ENCODE results near the gene ZNF777.

The ZNF777 gene

DNA sequence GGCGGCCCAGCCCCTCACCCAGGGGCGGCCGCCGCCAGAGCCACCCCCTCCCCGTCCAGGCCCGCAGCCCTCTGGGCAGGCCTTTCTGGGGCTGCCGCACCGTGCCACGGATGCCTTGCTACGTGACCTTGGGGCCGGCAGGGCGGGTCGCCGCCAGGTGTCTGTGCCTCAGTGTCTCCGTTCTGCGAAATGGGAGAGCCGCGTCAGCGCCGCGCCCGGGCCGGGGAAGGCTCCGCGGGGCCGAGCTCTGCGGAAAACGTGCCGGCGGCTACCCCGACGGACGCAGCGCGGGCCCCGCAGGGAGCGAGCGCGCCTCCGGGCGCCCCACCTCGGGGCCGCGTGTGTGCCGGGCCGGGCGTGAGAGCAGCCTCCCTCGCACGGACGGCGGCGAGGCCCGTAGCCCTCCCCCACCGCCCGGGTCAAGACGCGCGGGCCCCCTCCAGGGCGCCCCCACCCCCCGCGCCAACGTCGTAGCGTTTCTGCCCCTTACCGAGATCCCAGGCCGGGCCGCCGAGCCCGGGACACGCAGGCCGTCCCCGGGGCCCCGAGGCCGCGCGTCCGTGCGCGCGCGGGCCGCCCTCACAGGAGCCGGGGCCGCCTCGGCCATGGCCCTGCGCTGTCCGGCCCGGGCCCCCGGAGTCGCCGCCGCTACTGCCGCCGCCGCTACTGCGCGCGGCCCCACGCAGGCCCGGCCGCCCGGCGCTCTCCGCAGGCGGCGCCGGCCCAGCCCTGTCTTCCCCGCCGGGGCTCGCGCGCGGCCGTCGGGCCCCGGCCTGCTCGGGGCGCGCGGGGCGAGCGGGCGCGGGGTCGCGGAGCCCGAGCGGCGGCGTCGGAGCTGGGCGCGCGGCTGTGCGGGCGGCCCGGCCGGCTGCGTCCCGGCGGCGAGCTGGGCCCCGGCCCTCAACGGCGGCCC lies 1.1 kb downstream of the ZNF777 start:
- Histone ChIP-seq H3K36me3 (peaks cover 22 to 34% (median 24%) of the 10 kb centered on the region in 11 experiments), H3K27me3 (no peaks in the 10 kb centered on the region), H3K4me1 (peaks cover 19 to 32% (median 28%) of the 10 kb centered on the region in 10 experiments), H3K4me2 (peak overlapping the region; percentile 76 to 96 (median 89)), H4K20me1 (peaks cover 10 to 49% (median 41%) of the 10 kb centered on the region in 11 experiments; a peak in 20 of 22 replicates), H3K27ac (peak overlapping the region; percentile 76 to 90 (median 85)), H3K4me3 (peak overlapping the region; percentile 70 to 91 (median 86)), H3K9me3 (replicated peaks in 1 of 11) (no peaks in the 10 kb centered on the region), H3K9ac (peak overlapping the region; percentile 82 to 96 (median 91))
- TF ChIP-seq Cebpa-rat (IDR thresholded peaks at IDR 0.05), result no peak

- Histone ChIP-seq H4K20me1 (peaks cover 10 to 56% (median 42%) of the 10 kb centered on the region in 11 experiments; a peak in 20 of 22 replicates), H3K4me1 (peaks cover 19 to 32% (median 28%) of the 10 kb centered on the region in 10 experiments), H3K4me3 (peak overlapping the region; percentile 70 to 91 (median 86)), H3K9me3 (replicated peaks in 1 of 11) (no peaks in the 10 kb centered on the region), H3K36me3 (peaks cover 28 to 40% (median 30%) of the 10 kb centered on the region in 11 experiments), H3K4me2 (peak overlapping the region; percentile 76 to 96 (median 89)), H3K9ac (peak overlapping the region; percentile 82 to 96 (median 91)), H3K27me3 (no peaks in the 10 kb centered on the region), H3K27ac (peak overlapping the region in 10 of 11 experiments; percentile 76 to 90 (median 84); a peak in 20 of 22 replicates)
- TF ChIP-seq Cebpa-rat (IDR thresholded peaks at IDR 0.05), result no peak
These were observed 1.7 kb downstream of the ZNF777 start for GRCh38 chr7:149459201-149459539.

DNA sequence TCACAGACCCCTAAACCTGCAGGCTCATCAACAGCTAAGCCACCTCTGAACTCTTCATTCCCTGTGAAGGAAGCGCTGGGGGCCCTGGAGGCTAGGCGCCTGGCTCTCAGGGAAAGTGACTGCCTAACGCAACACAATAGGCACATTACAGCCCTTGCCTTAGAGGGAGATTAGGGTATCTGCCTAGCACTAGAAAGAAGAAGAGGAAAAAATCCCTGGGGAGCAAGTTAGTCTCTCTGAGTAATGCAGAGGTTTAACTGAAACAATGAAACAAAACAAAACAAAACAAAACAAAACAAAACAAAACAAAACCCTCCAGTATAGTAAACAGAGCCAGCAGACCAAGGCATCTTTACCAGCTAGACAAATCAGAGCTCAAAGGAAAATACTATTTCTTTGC lies 2.6 kb downstream of the ZNF777 start:
- Histone ChIP-seq H3K27ac (no peak overlapping the region), H3K4me3 (no peak overlapping the region), H3K4me1 (peaks cover 19 to 32% (median 28%) of the 10 kb centered on the region in 10 experiments), H3K27me3 (no peaks in the 10 kb centered on the region), H3K9ac (peak overlapping the region in 10 of 11 experiments; percentile 3 to 96 (median 92); a peak in 8 of 22 replicates), H3K4me2 (peak overlapping the region; percentile 76 to 96 (median 89)), H3K9me3 (replicated peaks in 1 of 11) (no peaks in the 10 kb centered on the region), H4K20me1 (peaks cover 10 to 63% (median 51%) of the 10 kb centered on the region in 11 experiments; a peak in 21 of 22 replicates), H3K36me3 (peaks cover 37 to 49% (median 39%) of the 10 kb centered on the region in 11 experiments)
- TF ChIP-seq Cebpa-rat (IDR thresholded peaks at IDR 0.05), result no peak

DNA sequence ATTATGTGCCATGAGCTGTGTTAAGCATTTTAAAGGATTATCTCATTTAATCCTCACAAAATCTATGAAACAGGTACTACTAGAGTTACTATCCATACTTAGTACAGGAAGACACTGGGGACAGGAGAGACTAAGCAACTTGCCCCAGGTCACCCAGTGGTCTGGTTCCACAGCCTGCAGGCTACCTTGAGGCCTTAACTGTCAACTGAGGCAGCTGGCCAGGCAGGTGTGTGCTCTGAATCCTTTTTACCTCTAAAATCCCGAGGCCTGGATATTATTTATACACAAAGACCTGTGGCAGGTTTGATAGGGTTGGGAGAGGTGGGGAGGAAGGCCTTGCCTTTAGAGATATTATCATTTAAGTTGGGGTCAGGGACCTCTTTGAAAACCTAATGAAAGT lies 3.1 kb downstream of the ZNF777 start:
- H3K9me3 ChIP-seq (replicated peaks in 1 of 11), result no peaks in the 10 kb centered on the region
- H3K4me2 ChIP-seq, result peak overlapping the region in 10 of 11 experiments; percentile 76 to 96 (median 87); a peak in 8 of 22 replicates
- H3K27ac ChIP-seq, result no peak overlapping the region
- TF ChIP-seq Cebpa-rat (IDR thresholded peaks at IDR 0.05), result no peak
- H3K9ac ChIP-seq, result peak overlapping the region in 6 of 11 experiments; percentile 3 to 96 (median 94); a peak in 2 of 22 replicates
- no peaks in the 10 kb centered on the region for H3K27me3 ChIP-seq
- peaks cover 10 to 66% (median 53%) of the 10 kb centered on the region in 11 experiments; a peak in 21 of 22 replicates for H4K20me1 ChIP-seq
- peaks cover 19 to 32% (median 28%) of the 10 kb centered on the region in 10 experiments for H3K4me1 ChIP-seq
- no peak overlapping the region for H3K4me3 ChIP-seq
- peaks cover 41 to 52% (median 44%) of the 10 kb centered on the region in 11 experiments for H3K36me3 ChIP-seq

DNA sequence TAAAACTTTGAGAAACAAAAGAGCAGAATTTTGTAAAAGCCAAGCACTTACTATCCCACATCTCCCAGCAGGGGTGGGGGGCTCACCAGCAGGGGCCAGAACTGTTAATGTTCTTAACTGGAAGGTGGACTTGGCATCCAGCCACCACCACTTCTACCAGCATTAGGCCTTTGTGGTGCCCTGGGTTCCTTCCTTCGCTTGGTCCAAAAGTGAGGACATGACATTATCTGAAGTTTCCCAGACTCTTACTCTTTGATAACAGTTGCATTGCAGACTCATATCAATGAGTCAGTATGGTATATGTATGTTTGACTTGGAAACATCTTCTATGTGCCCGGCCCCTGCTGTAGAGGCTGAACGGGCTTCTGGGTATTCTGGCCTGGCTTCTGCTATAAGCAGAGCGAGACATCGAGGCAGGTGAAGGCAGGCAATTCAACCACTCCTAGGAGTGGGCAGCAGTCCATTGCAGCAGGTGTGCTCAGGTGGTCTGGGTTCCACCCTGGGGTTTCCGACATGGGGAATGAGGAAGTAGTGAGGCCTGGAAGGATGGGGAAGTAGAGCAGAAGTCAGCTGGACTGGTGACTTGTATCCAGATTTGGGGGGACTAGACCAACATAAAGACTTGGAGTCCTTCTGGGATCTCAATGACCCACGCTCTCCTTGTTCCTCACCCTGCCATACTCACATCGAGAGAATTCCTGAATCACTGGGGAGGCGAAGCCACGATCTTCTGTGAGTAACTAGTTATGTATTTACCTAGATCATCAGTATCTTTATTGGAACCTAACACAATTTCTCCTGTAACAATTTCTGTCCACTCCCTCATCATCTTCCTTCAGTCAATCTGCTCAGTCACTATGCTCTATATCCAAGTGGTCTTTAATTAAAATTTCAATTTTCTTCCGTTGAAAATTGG lies 4.1 kb downstream of the ZNF777 start:
- H3K27me3 ChIP-seq, result no peaks in the 10 kb centered on the region
- TF ChIP-seq Cebpa-rat (IDR thresholded peaks at IDR 0.05), result no peak
- peaks cover 10 to 74% (median 58%) of the 10 kb centered on the region in 11 experiments; a peak in 21 of 22 replicates for H4K20me1 ChIP-seq
- H3K4me2 ChIP-seq, result peak overlapping the region in 1 of 11 experiments; percentile 35; a peak in 2 of 22 replicates
- H3K4me1 ChIP-seq, result peaks cover 19 to 32% (median 28%) of the 10 kb centered on the region in 10 experiments
- no peaks in the 10 kb centered on the region for H3K9me3 ChIP-seq (replicated peaks in 1 of 11)
- H3K4me3 ChIP-seq, result no peak overlapping the region
- H3K27ac ChIP-seq, result no peak overlapping the region
- peaks cover 45 to 61% (median 52%) of the 10 kb centered on the region in 11 experiments for H3K36me3 ChIP-seq
- H3K9ac ChIP-seq, result no peak overlapping the region

- Histone ChIP-seq H3K9me3 (replicated peaks in 1 of 11) (no peaks in the 10 kb centered on the region), H3K36me3 (peaks cover 58 to 75% (median 66%) of the 10 kb centered on the region in 11 experiments), H3K4me3 (no peak overlapping the region), H3K27ac (no peak overlapping the region), H3K4me1 (peaks cover 17 to 31% (median 21%) of the 10 kb centered on the region in 10 experiments), H3K9ac (no peak overlapping the region), H4K20me1 (peaks cover 10 to 77% (median 58%) of the 10 kb centered on the region in 11 experiments; a peak in 21 of 22 replicates), H3K27me3 (no peaks in the 10 kb centered on the region), H3K4me2 (no peak overlapping the region)
- no peak for TF ChIP-seq Cebpa-rat (IDR thresholded peaks at IDR 0.05)
These were observed 5.5 kb downstream of the ZNF777 start for GRCh38 chr7:149455175-149455950.

DNA sequence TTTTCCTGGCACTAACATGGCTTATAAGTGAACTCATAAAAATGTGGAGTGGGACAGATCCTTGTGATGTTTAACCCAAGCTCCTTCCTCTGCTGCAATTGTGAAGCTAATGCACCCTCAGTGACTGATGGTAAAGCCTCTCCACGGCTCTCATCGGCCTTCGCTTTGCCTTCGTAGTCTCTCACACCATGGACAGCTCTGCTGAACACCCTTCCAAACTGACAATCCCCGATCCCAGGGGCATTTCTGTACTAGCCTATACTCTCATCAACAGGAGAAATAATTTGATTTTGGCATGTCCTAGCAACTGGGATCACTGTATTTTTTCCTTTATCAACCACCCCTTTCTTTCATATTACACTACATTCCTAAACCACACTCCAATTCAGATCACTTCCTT lies 6.1 kb downstream of the ZNF777 start:
- Histone ChIP-seq H3K4me2 (no peak overlapping the region), H3K4me3 (no peak overlapping the region), H3K27ac (no peak overlapping the region), H3K27me3 (no peaks in the 10 kb centered on the region), H3K4me1 (peaks cover 17 to 31% (median 21%) of the 10 kb centered on the region in 10 experiments), H3K9ac (no peak overlapping the region), H4K20me1 (peaks cover 10 to 81% (median 58%) of the 10 kb centered on the region in 11 experiments; a peak in 21 of 22 replicates), H3K36me3 (peaks cover 64 to 81% (median 72%) of the 10 kb centered on the region in 11 experiments), H3K9me3 (replicated peaks in 1 of 11) (no peaks in the 10 kb centered on the region)
- TF ChIP-seq Cebpa-rat (IDR thresholded peaks at IDR 0.05), result no peak

GRCh38 chr7:149454006-149454405 lies 6.9 kb downstream of the ZNF777 start:
- H3K4me2 ChIP-seq, result no peak overlapping the region

More at GRCh38 chr7:149454006-149454405, 6.9 kb downstream of the ZNF777 start:
- H3K4me1 ChIP-seq, result peaks cover 11 to 25% (median 14%) of the 10 kb centered on the region in 10 experiments
- H4K20me1 ChIP-seq, result peaks cover 10 to 75% (median 57%) of the 10 kb centered on the region in 11 experiments; a peak in 21 of 22 replicates
- no peak overlapping the region for H3K27ac ChIP-seq
- no peaks in the 10 kb centered on the region for H3K27me3 ChIP-seq
- no peaks in the 10 kb centered on the region for H3K9me3 ChIP-seq (replicated peaks in 1 of 11)
- H3K36me3 ChIP-seq, result peaks cover 72 to 89% (median 79%) of the 10 kb centered on the region in 11 experiments
- no peak overlapping the region for H3K9ac ChIP-seq
- H3K4me3 ChIP-seq, result no peak overlapping the region
- TF ChIP-seq Cebpa-rat (IDR thresholded peaks at IDR 0.05), result no peak

All from BLaER1 treated with 17β-estradiol and CSF1 and Interleukin-3, amounts not matched to agents 10 nM and 100 nM (cell line).